G401 (cell line): ENCODE measurements around the gene PLS3. TPM values are rescaled to one million over a fixed set of nuclear protein-coding genes. Genes with fewer than 3 reads are reported as not detected.
"Not testable (repeated sequence)": the region's sequence is repeated elsewhere in the genome, so short reads cannot be mapped to it uniquely, and the experiment has no call there.

Experiments
- DNase-seq: peaks from one replicate; pipeline ENCODE4 v3.0.0-alpha.2; 2015; ENCODE audit warnings: low spot score
- in situ Hi-C: cut with HindIII; loops from 2 replicates; pipeline ENCODE4 v1.10.0; 2016; ENCODE audit warnings: low sequenced_read_pairs, mixed read lengths
- total RNA-seq: library from RNA; depleted of rRNA; stranded (reverse); fragments of >200 nt; shearing (Covaris generic); gene quantifications from 2 replicates; pipeline ENCODE4 v1.2.3, GENCODE V29; 2014

Gene PLS3
- total RNA-seq, 1 experiment from 2014 or later: 108 TPM

DNA sequence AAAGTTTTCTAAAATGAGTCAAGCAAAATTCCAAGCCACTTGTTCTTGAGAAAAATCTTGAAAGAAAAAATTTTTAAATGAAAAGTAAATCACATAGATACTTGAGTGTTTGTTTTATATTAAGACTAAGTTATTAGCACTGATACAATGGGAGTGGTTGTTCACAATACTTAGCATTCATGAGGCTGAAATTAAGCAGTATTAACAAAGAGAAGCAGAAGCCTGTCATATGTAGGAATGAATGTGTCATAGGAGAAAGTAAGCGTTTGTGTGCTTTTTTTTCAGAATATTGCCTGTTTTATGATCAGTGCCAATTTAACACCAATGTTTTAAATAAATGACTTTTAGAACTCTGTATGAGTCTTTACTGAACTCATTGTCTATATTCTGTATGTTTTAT is 37.6 kb downstream of the PLS3 start:
- in situ Hi-C loops: no loop called here
- DNase-seq: no peak

DNA sequence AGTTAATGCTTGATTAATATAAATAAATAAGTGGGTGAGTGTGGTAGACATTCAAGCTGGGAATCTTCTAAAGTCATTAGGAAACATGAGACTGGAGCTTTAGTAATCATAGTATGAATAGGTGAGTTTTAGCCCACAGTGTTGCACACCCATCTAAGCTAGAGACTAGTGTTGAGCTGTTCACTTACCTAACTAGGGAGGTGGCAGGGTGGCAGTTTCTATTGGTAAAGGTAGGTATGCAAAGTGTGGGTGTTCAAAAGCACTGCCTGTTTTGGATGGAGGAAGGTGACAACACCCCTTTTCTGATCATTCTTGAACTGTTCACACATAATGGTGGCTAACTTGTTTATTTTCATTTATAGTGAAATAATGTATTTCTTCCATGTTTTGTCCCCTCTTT is 41.3 kb downstream of the PLS3 start:
- DNase-seq: no peak
- in situ Hi-C loops: no loop called here

DNA sequence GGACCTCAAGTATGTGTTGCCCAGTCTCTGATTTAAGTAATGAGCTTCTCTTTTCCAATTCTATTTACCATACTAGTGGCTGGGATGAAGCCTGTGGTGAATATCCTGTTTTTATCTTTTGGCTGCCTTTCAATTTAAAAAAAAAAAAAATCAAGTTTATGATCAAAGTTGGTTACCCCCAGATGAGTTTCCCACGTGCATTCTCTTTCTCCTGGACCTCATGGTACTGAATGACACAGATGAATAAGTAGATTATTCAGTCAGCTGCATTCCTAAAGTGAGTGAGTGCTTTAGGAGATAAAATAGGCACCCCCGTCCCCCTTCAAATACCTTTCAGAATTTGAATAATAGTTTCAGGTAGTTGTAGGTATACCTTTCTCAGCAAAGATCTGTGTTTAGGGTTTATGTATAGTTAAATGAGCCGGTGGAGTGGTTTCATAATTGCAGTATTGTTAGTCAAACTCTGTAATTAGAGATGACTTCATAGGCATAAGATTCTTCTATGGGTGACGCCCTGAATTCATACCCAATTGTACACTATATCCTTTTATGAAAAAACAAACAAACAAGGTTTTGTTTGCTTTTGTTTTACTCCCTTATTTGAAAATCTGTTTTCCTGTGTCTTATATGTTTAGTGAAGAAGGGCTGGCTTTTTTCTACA is 41.9 kb downstream of the PLS3 start:
- DNase-seq: no peak
- in situ Hi-C loops: no loop called here

DNA sequence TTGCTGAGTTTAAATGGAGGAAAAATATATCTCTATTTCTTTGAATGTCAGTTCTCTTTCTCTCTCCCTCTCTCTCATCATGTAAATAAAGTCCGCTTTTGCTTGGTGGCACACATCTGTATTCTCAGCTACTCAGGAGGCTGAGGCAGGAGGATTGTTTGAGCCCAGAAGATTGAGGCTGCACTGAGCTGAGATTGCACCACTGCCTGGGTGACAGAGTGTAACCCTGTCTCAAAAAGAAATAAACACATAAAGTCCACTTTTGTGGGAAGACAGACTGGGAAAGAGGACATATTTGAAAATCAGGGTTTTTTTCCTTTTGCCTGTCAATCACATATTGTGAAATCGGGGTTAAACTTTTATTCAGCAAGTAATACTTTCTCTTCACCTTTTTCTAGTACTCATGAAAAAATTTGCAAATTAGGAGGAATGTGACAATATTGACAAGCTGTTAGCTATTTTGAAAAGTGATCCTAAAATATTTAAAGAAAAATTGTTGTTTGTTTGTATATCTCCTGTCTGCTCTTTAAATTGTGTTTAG is 42.6 kb downstream of the PLS3 start:
- in situ Hi-C loops: no loop called here

DNA sequence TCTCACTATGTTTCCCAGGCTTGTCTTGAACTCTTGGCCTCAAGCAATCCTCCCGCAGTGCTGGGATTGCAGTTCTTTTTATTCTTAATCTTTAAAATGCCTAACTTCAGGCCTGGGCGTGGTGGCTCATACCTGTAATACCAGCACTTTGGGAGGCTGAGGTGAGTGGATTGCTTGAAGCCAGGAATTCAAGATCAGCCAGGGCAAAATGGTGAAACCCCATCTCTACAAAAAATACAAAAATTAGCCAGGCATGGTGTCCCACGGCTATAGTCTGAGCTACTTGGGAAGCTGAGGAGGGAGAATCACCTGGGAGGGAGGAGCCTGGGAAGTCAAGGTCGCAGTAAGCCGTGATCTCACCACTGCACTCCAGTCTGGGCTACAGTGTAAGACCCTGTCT is 45.9 kb downstream of the PLS3 start:
- no peak for DNase-seq
- in situ Hi-C loops: no loop called here

More for the DNA sequence above, 42.6 kb downstream of the PLS3 start:
- DNase-seq: no peak

DNA sequence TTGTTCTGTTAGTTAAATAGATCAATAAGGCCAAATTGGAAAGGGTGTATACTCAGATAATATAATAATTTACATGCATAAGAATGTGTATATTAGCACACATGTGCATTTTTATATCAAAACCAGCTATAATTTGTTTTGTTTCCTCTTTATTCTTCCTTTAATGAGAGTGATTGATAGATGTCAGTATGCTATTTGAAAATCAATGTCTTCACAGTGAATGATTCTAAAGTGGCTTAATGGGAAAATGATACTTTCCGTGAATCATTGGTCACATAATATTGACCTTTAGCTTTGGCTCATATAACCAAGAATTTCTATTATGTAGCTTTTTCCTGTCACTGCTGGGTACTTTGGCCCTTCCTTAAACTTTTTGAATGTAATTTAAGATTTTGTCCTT is 48.6 kb downstream of the PLS3 start:
- no peak for DNase-seq
- in situ Hi-C loops: loop anchor here (10.0 kb wide), 1 partner anchor 45 kb away; the partner anchor contains the start of gene PLS3

DNA sequence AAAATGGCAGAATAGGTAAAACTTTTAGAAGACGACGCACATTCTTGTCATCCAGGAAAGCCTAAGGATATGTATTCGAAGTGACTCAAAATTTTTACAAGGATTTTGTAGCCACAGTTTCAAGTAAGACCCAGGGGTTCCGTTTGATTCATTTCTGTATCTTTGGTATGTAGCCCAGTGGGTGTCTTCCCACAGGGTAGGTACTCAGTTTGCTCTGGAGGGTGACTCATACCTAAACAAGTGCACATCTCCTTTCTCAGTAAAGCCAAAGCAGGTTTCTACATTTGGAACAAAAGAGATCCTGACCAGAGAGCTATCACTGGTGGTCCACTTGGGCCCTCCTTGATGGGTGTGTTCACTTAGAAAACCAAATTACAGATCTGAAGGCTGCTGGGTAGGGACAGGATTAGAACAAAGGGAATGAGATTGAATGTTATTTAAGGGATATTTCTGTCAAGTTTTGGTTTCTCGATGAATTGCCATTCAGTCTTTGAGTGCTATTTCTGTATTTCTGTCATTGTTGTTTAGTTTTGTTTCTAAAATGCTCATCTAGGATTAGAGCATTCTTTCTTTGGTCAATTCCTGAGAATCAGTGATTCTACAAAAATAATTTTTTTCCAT is 56.1 kb downstream of the PLS3 start:
- no peak for DNase-seq
- in situ Hi-C loops: loop anchor here (10.0 kb wide), 1 partner anchor 52 kb away; the partner anchor contains the start of gene PLS3

DNA sequence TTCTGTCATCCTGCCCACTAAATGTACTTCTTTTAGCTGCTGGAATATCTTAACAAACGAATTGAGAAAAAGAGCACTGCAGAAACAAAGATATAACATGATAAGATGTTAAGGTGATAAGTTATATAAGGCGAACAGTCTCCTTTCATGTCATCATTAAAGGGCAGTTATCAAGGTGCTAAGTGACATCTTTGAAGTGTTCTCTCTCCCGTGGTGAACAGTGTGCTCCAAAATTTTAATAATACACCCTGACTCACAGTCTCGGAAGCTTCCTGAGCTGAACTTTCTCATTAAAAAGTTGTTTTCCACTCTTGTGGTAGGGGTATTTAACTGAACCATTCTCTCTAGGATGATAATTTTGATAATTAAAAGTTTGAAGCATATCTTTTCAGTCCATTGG is 61.6 kb downstream of the PLS3 start:
- DNase-seq: no peak
- in situ Hi-C loops: no loop called here

DNA sequence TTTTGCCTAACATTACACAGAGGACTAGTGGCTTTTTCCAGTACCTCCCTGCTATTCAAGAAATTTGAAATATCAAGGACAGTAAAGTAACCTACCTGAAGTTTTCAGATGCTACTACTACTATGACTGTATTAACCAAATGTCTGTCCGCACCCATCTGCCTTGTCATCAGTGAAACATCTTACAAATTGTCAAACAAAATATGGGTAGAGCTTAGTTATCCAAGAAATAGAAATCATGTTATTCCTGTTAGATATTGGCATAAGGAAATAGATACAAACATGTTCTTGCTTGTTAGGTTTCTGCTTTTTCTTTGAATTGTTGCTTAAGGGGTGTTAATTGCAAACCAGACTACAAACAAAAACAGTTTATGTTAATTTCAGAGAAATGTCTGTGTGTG is 63.9 kb downstream of the PLS3 start:
- in situ Hi-C loops: no loop called here
- no peak for DNase-seq

DNA sequence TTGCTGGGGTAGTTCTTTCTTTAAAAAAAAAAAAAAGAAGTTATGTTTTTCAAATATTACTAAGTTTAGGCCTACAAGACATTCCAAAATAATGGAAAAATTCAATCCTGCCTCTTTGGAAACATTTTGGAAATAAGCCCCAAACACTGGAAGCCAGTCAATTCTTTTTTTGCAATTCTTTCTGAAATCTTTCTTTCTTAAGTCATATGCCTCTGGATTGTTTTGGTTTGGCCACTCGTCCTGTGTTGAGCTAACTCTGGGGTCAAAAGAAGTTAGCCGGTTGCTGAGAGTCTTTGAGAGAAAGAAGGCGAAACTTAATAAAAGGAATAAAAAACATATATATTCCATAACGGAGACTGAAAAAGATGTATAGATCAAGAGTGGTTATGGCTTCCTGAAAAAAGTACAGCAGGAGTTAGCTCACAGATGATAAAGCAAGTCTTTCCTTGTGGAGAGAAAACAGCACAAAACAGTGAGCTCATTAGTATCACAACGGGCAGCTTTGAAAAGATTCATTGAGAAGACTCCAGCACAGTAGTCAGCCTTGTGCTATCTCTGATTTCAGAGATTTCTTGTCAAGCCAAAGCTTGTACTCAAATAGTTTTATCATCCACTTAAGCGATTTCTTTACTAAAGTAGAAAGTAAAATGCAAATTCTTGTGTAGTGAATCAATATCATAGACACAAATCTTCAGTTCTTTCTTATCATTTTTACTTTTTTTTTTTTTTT is 64.8 kb downstream of the PLS3 start:
- in situ Hi-C loops: no loop called here
- no peak for DNase-seq

DNA sequence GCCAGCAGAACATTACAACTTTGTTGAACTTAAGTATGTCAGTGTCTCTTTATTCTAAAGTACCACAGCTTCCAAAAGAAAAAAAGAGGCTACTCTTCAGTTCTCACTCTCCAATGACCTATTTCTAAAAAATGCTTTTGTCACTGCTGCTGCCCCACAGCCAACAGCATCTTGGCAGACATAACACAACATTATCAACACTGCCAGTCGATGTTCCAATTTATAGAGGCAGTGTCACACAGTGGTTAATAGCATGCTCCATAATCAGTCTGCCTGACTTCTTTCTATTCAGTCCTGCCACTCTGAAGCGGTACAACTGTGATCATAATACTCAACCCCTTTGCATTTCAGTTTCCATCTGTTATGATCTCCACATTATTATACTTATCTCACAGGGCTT is 69.2 kb downstream of the PLS3 start:
- DNase-seq: peak; percentile 8
- in situ Hi-C loops: no loop called here

DNA sequence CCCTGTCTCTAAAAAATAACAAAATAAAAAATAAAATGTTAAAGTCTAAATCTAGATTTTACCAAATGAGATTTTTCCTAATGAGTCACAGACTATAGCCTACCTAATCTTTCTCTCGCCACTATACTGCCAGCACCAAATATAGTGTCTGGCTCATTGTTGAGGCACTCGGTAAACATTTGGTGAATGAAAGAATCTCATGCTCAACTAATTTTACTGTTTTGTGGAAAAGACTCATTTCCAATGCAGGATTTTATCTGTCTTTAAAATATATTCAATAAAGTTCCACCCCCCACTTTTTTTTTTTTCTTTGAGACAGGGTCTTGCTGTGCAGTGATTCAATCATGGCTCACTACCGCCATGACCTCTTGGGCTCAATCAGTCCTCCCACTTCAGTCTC is 71.5 kb downstream of the PLS3 start:
- no peak for DNase-seq
- in situ Hi-C loops: no loop called here

DNA sequence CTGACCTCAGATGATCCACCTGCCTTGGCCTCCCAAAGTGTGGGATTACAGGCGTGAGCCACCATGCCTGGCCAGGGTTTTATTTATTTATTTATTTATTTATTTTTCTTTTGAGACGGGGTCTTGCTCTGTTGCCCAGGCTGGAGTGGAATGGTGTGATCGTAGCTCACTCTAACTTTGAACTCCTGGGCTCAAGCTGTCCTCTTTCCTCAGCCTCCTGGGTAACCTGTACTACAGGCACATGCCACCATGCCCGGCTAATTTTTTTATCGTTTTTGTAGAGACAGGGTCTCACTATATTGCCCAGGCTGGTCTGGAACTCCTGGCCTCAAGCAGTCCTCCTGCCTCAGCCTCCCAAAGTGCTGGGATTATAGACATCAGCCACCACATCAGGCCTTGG is 72.4 kb downstream of the PLS3 start:
- in situ Hi-C loops, DNase-seq: not testable (repeated sequence)

DNA sequence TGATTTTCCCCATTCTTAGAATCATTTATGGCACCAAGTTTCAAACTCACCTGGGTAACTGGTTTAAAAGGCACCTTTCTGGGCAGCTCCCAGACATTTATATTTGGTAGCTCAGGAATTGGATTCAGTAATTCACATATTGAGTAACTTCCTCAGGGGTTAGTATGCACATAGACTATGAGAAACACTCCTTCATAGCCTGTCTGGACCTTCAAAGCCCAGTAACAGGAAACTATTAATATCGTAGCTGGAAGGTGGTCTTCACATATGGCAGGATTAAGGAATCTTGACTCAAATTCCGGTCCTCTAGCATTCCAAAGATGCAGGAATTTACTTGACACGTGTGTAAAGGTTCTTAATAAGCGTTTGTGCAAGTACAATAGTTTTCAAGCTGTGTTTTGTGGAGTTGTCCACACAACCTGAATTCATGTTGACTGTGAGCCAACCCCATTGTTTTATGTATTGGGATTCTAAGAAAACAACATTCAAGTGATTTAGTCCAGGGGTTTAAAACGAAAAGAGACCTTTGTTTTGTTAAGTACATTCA is 78.4 kb downstream of the PLS3 start:
- no peak for DNase-seq
- in situ Hi-C loops: no loop called here

DNA sequence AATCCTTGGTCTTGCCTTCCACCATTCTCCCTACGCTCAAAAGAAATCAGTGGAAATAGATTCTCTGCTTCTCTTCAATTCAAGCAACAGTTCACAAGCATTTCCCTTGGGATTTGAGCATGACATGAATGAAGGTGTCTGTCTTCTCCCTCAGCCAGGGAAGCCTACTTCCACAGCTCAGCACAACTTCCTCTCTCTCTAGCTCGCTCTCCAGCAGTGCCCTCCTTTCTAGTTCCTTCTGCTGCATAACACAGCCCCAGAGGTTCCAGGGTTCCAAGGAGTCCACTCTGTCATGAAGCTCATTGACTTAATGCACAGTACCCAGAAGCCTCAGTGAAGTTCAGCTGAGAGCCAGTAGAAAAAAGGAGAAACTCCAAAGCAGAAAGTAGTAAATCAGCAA is 81.3 kb downstream of the PLS3 start:
- in situ Hi-C loops: no loop called here

DNA sequence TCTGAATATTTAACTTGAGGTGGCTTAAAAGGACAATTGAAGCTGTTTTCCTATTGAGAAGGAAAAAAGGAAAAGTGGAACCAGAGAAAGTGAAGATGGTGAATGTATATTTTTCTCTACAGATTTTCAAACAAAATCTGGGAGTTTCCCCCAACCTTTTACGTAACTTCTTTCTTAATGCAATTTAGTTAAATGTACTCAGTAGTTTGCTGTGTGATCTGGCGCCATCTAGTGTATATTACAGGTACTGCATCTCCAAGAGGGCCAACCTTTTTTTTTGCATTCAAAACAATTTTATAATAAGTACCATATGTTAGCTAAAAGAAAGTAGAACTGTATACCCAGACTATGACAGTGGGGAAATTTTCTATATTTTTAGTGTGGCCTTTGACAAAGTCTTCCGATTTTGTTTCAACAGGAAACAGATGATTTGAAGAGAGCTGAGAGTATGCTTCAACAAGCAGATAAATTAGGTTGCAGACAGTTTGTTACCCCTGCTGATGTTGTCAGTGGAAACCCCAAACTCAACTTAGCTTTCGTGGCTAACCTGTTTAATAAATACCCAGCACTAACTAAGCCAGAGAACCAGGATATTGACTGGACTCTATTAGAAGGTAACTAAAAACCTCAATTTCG is 82.0 kb downstream of the PLS3 start:
- in situ Hi-C loops: no loop called here
- DNase-seq: peak; percentile 47

More for the DNA sequence above, 81.3 kb downstream of the PLS3 start:
- no peak for DNase-seq

DNA sequence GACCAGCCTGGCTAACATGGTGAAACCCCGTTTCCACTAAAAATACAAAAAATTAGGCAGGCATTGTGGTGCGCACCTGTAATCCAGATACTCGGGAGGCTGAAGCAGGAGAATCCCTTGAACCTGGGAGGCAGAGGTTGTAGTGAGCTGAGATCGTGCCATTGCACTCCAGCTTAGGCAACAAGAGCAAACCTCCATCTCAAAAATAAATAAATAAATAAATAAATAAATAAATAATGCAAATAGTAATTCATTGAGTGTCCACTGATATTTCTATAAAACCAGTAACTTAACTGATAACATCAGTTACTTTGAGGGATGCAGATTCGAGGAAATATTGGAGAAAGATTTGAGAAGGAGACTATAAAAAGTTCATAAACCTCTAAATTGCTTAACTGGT is 83.4 kb downstream of the PLS3 start:
- DNase-seq, in situ Hi-C loops: not testable (repeated sequence)

DNA sequence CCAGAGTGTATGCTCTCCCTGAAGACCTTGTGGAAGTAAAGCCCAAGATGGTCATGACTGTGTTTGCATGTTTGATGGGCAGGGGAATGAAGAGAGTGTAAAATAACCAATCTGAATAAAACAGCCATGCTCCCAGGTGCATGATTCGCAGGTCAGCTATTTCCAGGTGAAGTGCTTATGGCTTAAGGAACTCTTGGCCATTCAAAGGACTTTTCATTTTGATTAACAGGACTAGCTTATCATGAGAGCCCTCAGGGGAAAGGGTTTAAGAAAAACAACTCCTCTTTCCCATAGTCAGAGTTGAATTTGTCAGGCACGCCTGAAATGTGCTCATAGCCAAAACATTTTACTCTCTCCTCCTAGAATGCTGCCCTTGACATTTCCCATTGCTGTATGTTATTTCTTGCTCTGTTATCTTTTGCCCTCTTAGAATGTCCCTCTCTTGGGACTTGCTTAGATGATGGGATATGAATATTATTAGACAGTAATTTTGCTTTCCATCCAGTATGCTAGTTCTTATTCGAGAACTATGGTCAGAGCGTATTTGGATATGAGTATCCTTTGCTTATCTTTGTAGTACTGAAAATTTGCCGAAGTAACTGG is 88.6 kb downstream of the PLS3 start:
- in situ Hi-C loops: no loop called here
- no peak for DNase-seq

DNA sequence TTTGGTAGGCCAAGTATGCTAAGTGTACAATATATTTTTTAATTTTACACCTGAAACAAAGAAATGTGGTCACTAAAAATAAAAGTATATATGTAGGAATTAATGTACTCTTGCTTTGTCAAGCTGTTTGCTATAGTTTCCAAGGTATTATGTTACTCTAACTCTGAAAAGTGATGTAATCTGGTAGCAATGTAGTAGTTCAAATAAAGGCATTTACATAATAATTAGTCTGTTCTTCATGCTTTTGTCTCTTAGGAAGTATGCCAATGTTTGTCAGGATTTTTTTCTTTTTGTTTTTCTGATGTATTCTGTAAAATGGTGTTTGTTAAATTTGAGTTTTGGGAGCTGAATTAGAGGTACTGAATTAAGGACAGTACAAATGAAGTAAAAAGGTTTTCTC is 89.5 kb downstream of the PLS3 start:
- no peak for DNase-seq
- in situ Hi-C loops: no loop called here
